K562 (cell line): ENCODE measurements around the gene SENP7. TPM values are rescaled to one million over a fixed set of nuclear protein-coding genes. Genes with fewer than 3 reads are reported as not detected.
A peak's percentile ranks its signal among the peaks of the same experiment; 100 is the strongest.

Source experiments
- ATAC-seq: fragments of 200-7000 bp; cut with Tn5 transposase; 3 replicates; pipeline ENCODE4 v1.9.1; 2020; ENCODE audit warnings: moderate library complexity
- BruUV-seq: library from RNA; stranded (reverse); fragments of 400-500 nt; replicated peaks from 2 replicates; lab custom pipeline; 2021; lab: Mats Ljungman, UMichigan
- CTCF ChIA-PET: fragments of 300-600 bp; formaldehyde crosslinking; extraction: SDS; loops from one replicate; lab custom pipeline; 2021; ENCODE audit warnings: low intra/inter-chr PET ratio; lab: Yijun Ruan, JAX
- POLR2A ChIA-PET: fragments of 300-600, 350-650 bp; sonication (Branson Sonifier 250); formaldehyde crosslinking; extraction: SDS; loops from one replicate; lab custom pipeline; 2021; ENCODE audit warnings: antibody characterized with exemption, inconsistent platforms; lab: Yijun Ruan, JAX
- DNase-seq, 4 experiments: peaks; one replicate each; pipeline versions ENCODE4 v3.0.0 to v3.0.0-alpha.2; 2011 to 2018; ENCODE audit warnings: low spot score in 3 of 4, mixed read lengths in 3 of 4; ENCODE audit errors: extremely low read depth in 1 of 4
- FAIRE-seq: peaks from 2 replicates; lab custom pipeline; 2011; peaks lifted over from hg19 to GRCh38; lab: Jason Lieb, UNC
- H2AFZ ChIP-seq: 2 replicates; pipeline ENCODE4 v1.6.0; 2011; ENCODE audit warnings: low read depth, low read length, control low read depth, inconsistent platforms
- H3K27ac ChIP-seq: fragments of 200-600 bp; 3 replicates; pipeline ENCODE4 v1.8.0; 2011; ENCODE audit warnings: low read depth, mild to moderate bottlenecking, control low read depth, inconsistent platforms, low read length, moderate library complexity, mixed read lengths; ENCODE audit errors: extremely low read depth
- H3K27me3 ChIP-seq, 2 experiments: fragments of 300-600 bp in 1 of 2; 2 replicates in 1 of 2; 3 replicates in 1 of 2; pipeline versions ENCODE4 v1.6.0 to v1.8.0; 2011; ENCODE audit warnings: inconsistent platforms in 2 of 2, low read length in 2 of 2, mild to moderate bottlenecking in 1 of 2, mixed read lengths in 1 of 2, moderate library complexity in 1 of 2; ENCODE audit not compliant: control insufficient read depth in 2 of 2, insufficient read depth in 2 of 2
- H3K36me3 ChIP-seq: fragments of 300-600 bp; 3 replicates; pipeline ENCODE4 v1.8.0; 2011; ENCODE audit warnings: mild to moderate bottlenecking, low read length, inconsistent platforms; ENCODE audit not compliant: control insufficient read depth, insufficient read depth
- H3K4me1 ChIP-seq, 2 experiments: fragments of 200-600 bp in 1 of 2; replicated peaks in 1 of 2; 2 replicates in 1 of 2; 3 replicates in 1 of 2; pipeline versions ENCODE4 v1.5.1 to v1.8.0; 2011; ENCODE audit warnings: inconsistent platforms in 2 of 2, low read length in 2 of 2, mild to moderate bottlenecking in 1 of 2, mixed read lengths in 1 of 2, moderate library complexity in 1 of 2; ENCODE audit not compliant: control insufficient read depth in 2 of 2, insufficient read depth in 2 of 2
- H3K4me2 ChIP-seq: 2 replicates; pipeline ENCODE4 v1.6.1; 2011; ENCODE audit warnings: low read length, control low read depth, inconsistent platforms, mixed read lengths; ENCODE audit not compliant: insufficient read depth
- H3K4me3 ChIP-seq: fragments of 200-600 bp; sonication (generic), shearing (Covaris generic); 2 replicates; pipeline ENCODE4 v1.5.1; 2016; ENCODE audit warnings: control low read depth, inconsistent platforms
- H3K79me2 ChIP-seq: fragments of 200-600 bp; 3 replicates; pipeline ENCODE4 v1.8.0; 2011; ENCODE audit warnings: low read length, inconsistent platforms; ENCODE audit not compliant: control insufficient read depth, insufficient read depth
- H3K9ac ChIP-seq, 2 experiments: 2 replicates each; pipeline versions ENCODE4 v1.6.0 to v1.6.1; 2011; ENCODE audit warnings: low read depth in 2 of 2, low read length in 2 of 2, control low read depth in 1 of 2, inconsistent platforms in 1 of 2, mild to moderate bottlenecking in 1 of 2, mixed read lengths in 1 of 2; ENCODE audit not compliant: insufficient read depth in 1 of 2
- H3K9me1 ChIP-seq: one replicate; pipeline ENCODE4 v1.6.0; 2011; ENCODE audit warnings: inconsistent platforms, mild to moderate bottlenecking, low read length, moderate library complexity; ENCODE audit not compliant: control insufficient read depth, insufficient read depth
- H3K9me3 ChIP-seq: replicated peaks from 2 replicates; pipeline ENCODE4 v1.5.1; 2011; ENCODE audit warnings: low read depth, low read length, inconsistent platforms; ENCODE audit not compliant: control insufficient read depth, insufficient read depth
- H4K20me1 ChIP-seq: replicated peaks from 2 replicates; pipeline ENCODE4 v1.6.1; 2011; ENCODE audit warnings: low read length, inconsistent platforms, mixed read lengths; ENCODE audit not compliant: control insufficient read depth, insufficient read depth
- CBX3 ChIP-seq, 2 experiments: IDR thresholded peaks; 1 replicate in 1 of 2; 2 replicates in 1 of 2; pipeline ENCODE4 v1.6.1; 2012; ENCODE audit warnings: inconsistent platforms in 2 of 2, low read length in 2 of 2, borderline replicate concordance in 1 of 2, control low read depth in 1 of 2
- RBM17 ChIP-seq: fragments of 200-400 bp; formaldehyde crosslinking; IDR thresholded peaks from 2 replicates; pipeline ENCODE4 v1.6.1; 2017; ENCODE audit warnings: low read depth, mild to moderate bottlenecking, low read length, borderline replicate concordance
- TRIM24 ChIP-seq, 2 experiments: fragments of 450-650 bp; IDR thresholded peaks; 2 replicates each; pipeline ENCODE4 v1.6.1; 2016
- in situ Hi-C: fragments of 300-500 bp; cut with MboI; formaldehyde crosslinking; loops from 4 replicates; pipeline ENCODE4 v1.15.0; 2018; ENCODE audit warnings: inconsistent platforms, mixed read lengths
- intact Hi-C: fragments of 100-400 bp; cut with micrococcal nuclease; formaldehyde crosslinking; loops from 2 replicates; pipeline ENCODE4 v1.14.2; 2022
- polyA plus RNA-seq, 8 experiments: library from polyadenylated mRNA; depleted of rRNA in 4 of 8; stranded (reverse) in 5 of 8; unstranded in 3 of 8; fragments of >200 nt; fragmentation: Nextera tagmentation in 2 of 8; fragmentation: Illumina TruSeq in 1 of 8; extraction: Ambion mirVana in 2 of 8; extraction: Trizol in 1 of 8; gene quantifications; 2 replicates each; pipeline versions ENCODE4 v1.2.1 to v1.2.3, GENCODE V29; 2011 to 2014; ENCODE audit warnings: inconsistent platforms in 1 of 8, missing spikeins in 1 of 8
- total RNA-seq, 7 experiments: library from RNA; depleted of rRNA in 6 of 7; stranded (reverse); fragments of >200 nt in 6 of 7; fragmentation: Illumina TruSeq in 2 of 7; extraction: Trizol in 2 of 7; gene quantifications; 2 replicates each; pipeline versions ENCODE4 v1.2.1 to v1.2.3, GENCODE V29; 2011 to 2021; ENCODE audit warnings: low replicate concordance in 1 of 7
- TF ChIP-seq, protein P1 (sequence below): fragments of 450-650 bp; formaldehyde crosslinking; conservative IDR thresholded peaks from 2 replicates; pipeline ENCODE4 v1.4.0; 2022; ENCODE audit warnings: mild to moderate bottlenecking, missing genetic modification characterization
- TF ChIP-seq, protein P2 (sequence below), 2 experiments: fragments of 450-650 bp; formaldehyde crosslinking in 1 of 2; IDR thresholded peaks; 2 replicates each; pipeline versions ENCODE4 v1.4.0 to v1.6.1; 2014 to 2020; ENCODE audit warnings: mild to moderate bottlenecking in 2 of 2, borderline replicate concordance in 1 of 2, low read depth in 1 of 2
- TF ChIP-seq, protein P3 (sequence below), 3 experiments: IDR thresholded peaks in 2 of 3; conservative IDR thresholded peaks in 1 of 3; 2 replicates each; pipeline ENCODE4 v1.5.1; 2011 to 2012; ENCODE audit warnings: low read length in 3 of 3, mild to moderate bottlenecking in 3 of 3, control low read depth in 2 of 3, improper control_type of control experiment in 1 of 3, inconsistent platforms in 1 of 3, low read depth in 1 of 3, mixed read lengths in 1 of 3, moderate library complexity in 1 of 3; ENCODE audit not compliant: insufficient read depth in 2 of 3
- TF ChIP-seq, protein P4 (sequence below): IDR thresholded peaks from 2 replicates; pipeline ENCODE4 v1.6.1; 2012; ENCODE audit warnings: low read depth, low read length, improper control_type of control experiment, borderline replicate concordance

The SENP7 gene
- total and polyA plus RNA-seq, 9 of the 15 experiments (the other 6 are each of a cell fraction or from before 2014, with no cell fraction given): 4.1 to 21.9 (median 10.7) TPM

DNA sequence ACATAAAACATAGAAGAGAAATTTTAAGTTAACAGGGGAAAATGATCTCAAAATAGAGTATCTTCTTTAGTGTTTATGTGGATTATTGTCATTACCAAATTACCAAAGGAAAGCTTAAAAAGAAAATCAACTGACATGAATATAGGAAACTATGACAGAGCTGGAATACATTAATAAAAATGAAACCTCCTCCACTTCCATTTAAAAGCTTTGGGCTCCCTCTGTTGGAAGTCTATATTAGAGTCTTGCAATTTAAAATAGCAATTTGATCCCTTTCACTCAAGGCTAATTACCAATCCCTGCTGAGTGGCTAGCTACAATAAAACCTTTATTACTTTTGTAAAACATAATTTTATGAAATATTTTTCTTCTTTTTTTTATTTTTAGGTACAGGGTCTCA lies 131.2 kb downstream of the SENP7 start:
- POLR2A ChIA-PET: interaction anchor here (0.7 to 1.0 kb wide), 2 partner anchors 172 to 191 kb away, joined by 3 read pairs; no protein-coding TSS in a partner anchor
- peak; percentile 61 for ATAC-seq
- peak in 1 of 2 experiments; percentile 62; a peak in 1 of 3 replicates for TF ChIP-seq CBX3 (IDR thresholded peaks at IDR 0.05; ENCODE audit: borderline replicate concordance in 1 of 2, low read length in 2 of 2)
- 0 out of 4 replicates have a peak, but pooled peaks of 1 of the 2 experiments have one; percentile 16 for TF ChIP-seq TRIM24 (IDR thresholded peaks at IDR 0.05)
- TF ChIP-seq, protein P1, sequence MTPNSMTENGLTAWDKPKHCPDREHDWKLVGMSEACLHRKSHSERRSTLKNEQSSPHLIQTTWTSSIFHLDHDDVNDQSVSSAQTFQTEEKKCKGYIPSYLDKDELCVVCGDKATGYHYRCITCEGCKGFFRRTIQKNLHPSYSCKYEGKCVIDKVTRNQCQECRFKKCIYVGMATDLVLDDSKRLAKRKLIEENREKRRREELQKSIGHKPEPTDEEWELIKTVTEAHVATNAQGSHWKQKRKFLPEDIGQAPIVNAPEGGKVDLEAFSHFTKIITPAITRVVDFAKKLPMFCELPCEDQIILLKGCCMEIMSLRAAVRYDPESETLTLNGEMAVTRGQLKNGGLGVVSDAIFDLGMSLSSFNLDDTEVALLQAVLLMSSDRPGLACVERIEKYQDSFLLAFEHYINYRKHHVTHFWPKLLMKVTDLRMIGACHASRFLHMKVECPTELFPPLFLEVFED (CRISPR knock-in tag): no peak
- TF ChIP-seq RBM17: no peak
- TF ChIP-seq, protein P2, sequence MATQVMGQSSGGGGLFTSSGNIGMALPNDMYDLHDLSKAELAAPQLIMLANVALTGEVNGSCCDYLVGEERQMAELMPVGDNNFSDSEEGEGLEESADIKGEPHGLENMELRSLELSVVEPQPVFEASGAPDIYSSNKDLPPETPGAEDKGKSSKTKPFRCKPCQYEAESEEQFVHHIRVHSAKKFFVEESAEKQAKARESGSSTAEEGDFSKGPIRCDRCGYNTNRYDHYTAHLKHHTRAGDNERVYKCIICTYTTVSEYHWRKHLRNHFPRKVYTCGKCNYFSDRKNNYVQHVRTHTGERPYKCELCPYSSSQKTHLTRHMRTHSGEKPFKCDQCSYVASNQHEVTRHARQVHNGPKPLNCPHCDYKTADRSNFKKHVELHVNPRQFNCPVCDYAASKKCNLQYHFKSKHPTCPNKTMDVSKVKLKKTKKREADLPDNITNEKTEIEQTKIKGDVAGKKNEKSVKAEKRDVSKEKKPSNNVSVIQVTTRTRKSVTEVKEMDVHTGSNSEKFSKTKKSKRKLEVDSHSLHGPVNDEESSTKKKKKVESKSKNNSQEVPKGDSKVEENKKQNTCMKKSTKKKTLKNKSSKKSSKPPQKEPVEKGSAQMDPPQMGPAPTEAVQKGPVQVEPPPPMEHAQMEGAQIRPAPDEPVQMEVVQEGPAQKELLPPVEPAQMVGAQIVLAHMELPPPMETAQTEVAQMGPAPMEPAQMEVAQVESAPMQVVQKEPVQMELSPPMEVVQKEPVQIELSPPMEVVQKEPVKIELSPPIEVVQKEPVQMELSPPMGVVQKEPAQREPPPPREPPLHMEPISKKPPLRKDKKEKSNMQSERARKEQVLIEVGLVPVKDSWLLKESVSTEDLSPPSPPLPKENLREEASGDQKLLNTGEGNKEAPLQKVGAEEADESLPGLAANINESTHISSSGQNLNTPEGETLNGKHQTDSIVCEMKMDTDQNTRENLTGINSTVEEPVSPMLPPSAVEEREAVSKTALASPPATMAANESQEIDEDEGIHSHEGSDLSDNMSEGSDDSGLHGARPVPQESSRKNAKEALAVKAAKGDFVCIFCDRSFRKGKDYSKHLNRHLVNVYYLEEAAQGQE (IDR thresholded peaks at IDR 0.05; ENCODE audit: borderline replicate concordance): peak; percentile 37; the same call in 1 of the 2 replicates
- TF ChIP-seq, protein P2 (CRISPR knock-in tag; IDR thresholded peaks at IDR 0.05; ENCODE audit: low read depth): no peak
- TF ChIP-seq, protein P3, sequence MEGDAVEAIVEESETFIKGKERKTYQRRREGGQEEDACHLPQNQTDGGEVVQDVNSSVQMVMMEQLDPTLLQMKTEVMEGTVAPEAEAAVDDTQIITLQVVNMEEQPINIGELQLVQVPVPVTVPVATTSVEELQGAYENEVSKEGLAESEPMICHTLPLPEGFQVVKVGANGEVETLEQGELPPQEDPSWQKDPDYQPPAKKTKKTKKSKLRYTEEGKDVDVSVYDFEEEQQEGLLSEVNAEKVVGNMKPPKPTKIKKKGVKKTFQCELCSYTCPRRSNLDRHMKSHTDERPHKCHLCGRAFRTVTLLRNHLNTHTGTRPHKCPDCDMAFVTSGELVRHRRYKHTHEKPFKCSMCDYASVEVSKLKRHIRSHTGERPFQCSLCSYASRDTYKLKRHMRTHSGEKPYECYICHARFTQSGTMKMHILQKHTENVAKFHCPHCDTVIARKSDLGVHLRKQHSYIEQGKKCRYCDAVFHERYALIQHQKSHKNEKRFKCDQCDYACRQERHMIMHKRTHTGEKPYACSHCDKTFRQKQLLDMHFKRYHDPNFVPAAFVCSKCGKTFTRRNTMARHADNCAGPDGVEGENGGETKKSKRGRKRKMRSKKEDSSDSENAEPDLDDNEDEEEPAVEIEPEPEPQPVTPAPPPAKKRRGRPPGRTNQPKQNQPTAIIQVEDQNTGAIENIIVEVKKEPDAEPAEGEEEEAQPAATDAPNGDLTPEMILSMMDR (IDR thresholded peaks at IDR 0.05 in 2 of 3, conservative IDR thresholded peaks at IDR 0.05 in 1 of 3; ENCODE audit: insufficient read depth in 2 of 3, low read depth in 1 of 3, low read length in 3 of 3): peak; percentile 10 to 57 (median 31); a peak in 3 of 6 replicates
- TF ChIP-seq, protein P4, sequence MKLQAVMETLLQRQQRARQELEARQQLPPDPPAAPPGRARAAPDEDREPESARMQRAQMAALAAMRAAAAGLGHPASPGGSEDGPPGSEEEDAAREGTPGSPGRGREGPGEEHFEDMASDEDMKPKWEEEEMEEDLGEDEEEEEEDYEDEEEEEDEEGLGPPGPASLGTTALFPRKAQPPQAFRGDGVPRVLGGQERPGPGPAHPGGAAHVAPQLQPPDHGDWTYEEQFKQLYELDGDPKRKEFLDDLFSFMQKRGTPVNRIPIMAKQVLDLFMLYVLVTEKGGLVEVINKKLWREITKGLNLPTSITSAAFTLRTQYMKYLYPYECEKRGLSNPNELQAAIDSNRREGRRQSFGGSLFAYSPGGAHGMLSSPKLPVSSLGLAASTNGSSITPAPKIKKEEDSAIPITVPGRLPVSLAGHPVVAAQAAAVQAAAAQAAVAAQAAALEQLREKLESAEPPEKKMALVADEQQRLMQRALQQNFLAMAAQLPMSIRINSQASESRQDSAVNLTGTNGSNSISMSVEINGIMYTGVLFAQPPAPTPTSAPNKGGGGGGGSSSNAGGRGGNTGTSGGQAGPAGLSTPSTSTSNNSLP: peak; percentile 54; the same call in 1 of the 2 replicates

More for the DNA sequence above, 131.2 kb downstream of the SENP7 start:
- Histone ChIP-seq H3K9me3 (no peaks in the 10 kb centered on the region), H3K27me3 (no peaks in the 10 kb centered on the region), H3K4me3 (no peak overlapping the region), H3K36me3 (peaks cover 3% of the 10 kb centered on the region; the same call in 1 of the 3 replicates), H4K20me1 (no peaks in the 10 kb centered on the region), H2AFZ (no peak overlapping the region), H3K79me2 (peaks cover 9% of the 10 kb centered on the region; the same call in 2 of the 3 replicates), H3K4me2 (no peak overlapping the region), H3K4me1 (peaks cover 0 to 7% of the 10 kb centered on the region in 2 experiments; a peak in 2 of 5 replicates), H3K9ac (no peak overlapping the region), H3K27ac (no peak overlapping the region), H3K9me1 (no peaks in the 10 kb centered on the region)
- intact Hi-C loops (loop anchor here (2.0 to 10.0 kb wide), 3 partner anchors 181 to 310 kb away; partner anchors contain the start of gene TRMT10C), in situ Hi-C loops (no loop called here)
- no TSS peak for BruUV-seq
- peak in 3 of 4 experiments; percentile 8 to 37 (median 20) for DNase-seq
- CTCF ChIA-PET: interaction anchor here (1.2 kb wide), 2 partner anchors 192 to 311 kb away, joined by 3 to 6 read pairs; no protein-coding TSS in a partner anchor
- no peak for FAIRE-seq
